ENCODE results near the gene CERKL.

GRCh38 chr2:181680055-181680936 lies 23.4 kb upstream of the CERKL start, which contains the start of gene NEUROD1:
- no peak for TF ChIP-seq CTCF (IDR thresholded peaks at IDR 0.05; ENCODE audit: low read depth, low read length, poor library complexity, severe bottlenecking)
- TF ChIP-seq EZH2phosphoT487 (IDR thresholded peaks at IDR 0.05; ENCODE audit: borderline replicate concordance, low read length), result no peak
